Endothelial cell (in vitro differentiated cells): ENCODE results near the gene EOGT. TPM values are rescaled to one million over a fixed set of nuclear protein-coding genes. Genes with fewer than 3 reads are reported as not detected.

ENCODE experiments used
- DNase-seq: peaks from one replicate; pipeline ENCODE4 v3.0.0; 2021; ENCODE audit warnings: low spot score
- H3K27ac Mint-ChIP-seq: one replicate; pipeline ENCODE4 v1.8.0; 2021; ENCODE audit warnings: mixed read lengths, inconsistent platforms; ENCODE audit not compliant: unreplicated experiment
- H3K27me3 Mint-ChIP-seq: one replicate; pipeline ENCODE4 v1.8.0; 2021; ENCODE audit warnings: mild to moderate bottlenecking, moderate library complexity, mixed read lengths, inconsistent platforms; ENCODE audit not compliant: unreplicated experiment
- H3K36me3 Mint-ChIP-seq: one replicate; pipeline ENCODE4 v1.8.0; 2021; ENCODE audit warnings: mild to moderate bottlenecking, low read depth, mixed read lengths, inconsistent platforms; ENCODE audit not compliant: unreplicated experiment
- H3K4me1 Mint-ChIP-seq: one replicate; pipeline ENCODE4 v1.8.0; 2021; ENCODE audit warnings: mild to moderate bottlenecking, mixed read lengths, inconsistent platforms; ENCODE audit not compliant: unreplicated experiment
- H3K4me3 Mint-ChIP-seq: one replicate; pipeline ENCODE4 v1.8.0; 2021; ENCODE audit warnings: mild to moderate bottlenecking, mixed read lengths, inconsistent platforms; ENCODE audit not compliant: unreplicated experiment
- H3K9me3 Mint-ChIP-seq: one replicate; pipeline ENCODE4 v1.8.0; 2021; ENCODE audit warnings: mixed read lengths, inconsistent platforms; ENCODE audit not compliant: unreplicated experiment
- CTCF ChIP-seq: fragments of 200-600 bp; sonication (generic); IDR thresholded peaks from one replicate; pipeline ENCODE4 v1.5.0; 2021; ENCODE audit warnings: antibody characterized with exemption; ENCODE audit not compliant: unreplicated experiment
- total RNA-seq: library from RNA; stranded (reverse); fragmentation: NEBNext Ultra II Directional; extraction: Animal tissue kit (Norgen Biotek cat#: 25700); gene quantifications from one replicate; pipeline ENCODE4 v1.2.1, GENCODE V29; 2021; ENCODE audit not compliant: unreplicated experiment

EOGT gene
- total RNA-seq, 1 donor from 2014 or later = 165 TPM

GRCh38 chr3:68963376-68963775 lies 50.1 kb downstream of the EOGT start:
- Mint-ChIP-seq H3K36me3 (no peaks in the 10 kb centered on the region), H3K4me3 (no peak overlapping the region), H3K4me1 (no peaks in the 10 kb centered on the region), H3K27me3 (no peaks in the 10 kb centered on the region), H3K27ac (no peak overlapping the region), H3K9me3 (no peaks in the 10 kb centered on the region)
- DNase-seq = no peak
- no peak for TF ChIP-seq CTCF

GRCh38 chr3:68958932-68959331 lies 54.6 kb downstream of the EOGT start:
- Mint-ChIP-seq H3K27me3 (peaks cover 1% of the 10 kb centered on the region), H3K36me3 (no peaks in the 10 kb centered on the region), H3K4me1 (peaks cover 10% of the 10 kb centered on the region), H3K27ac (no peak overlapping the region), H3K4me3 (no peak overlapping the region), H3K9me3 (no peaks in the 10 kb centered on the region)
- TF ChIP-seq CTCF = no peak
- DNase-seq = no peak

- DNase-seq = no peak
- H3K27me3 Mint-ChIP-seq = peaks cover 1% of the 10 kb centered on the region
- TF ChIP-seq CTCF = no peak
- H3K9me3 Mint-ChIP-seq = no peaks in the 10 kb centered on the region
- H3K4me3 Mint-ChIP-seq = no peak overlapping the region
- no peak overlapping the region for H3K27ac Mint-ChIP-seq
- peaks cover 19% of the 10 kb centered on the region for H3K4me1 Mint-ChIP-seq
- no peaks in the 10 kb centered on the region for H3K36me3 Mint-ChIP-seq
Measured at GRCh38 chr3:68957895-68958294, 55.6 kb downstream of the EOGT start.

- Mint-ChIP-seq H3K9me3 (no peaks in the 10 kb centered on the region), H3K4me3 (no peak overlapping the region), H3K27me3 (peaks cover 1% of the 10 kb centered on the region), H3K27ac (peak overlapping the region; percentile 82), H3K4me1 (peaks cover 21% of the 10 kb centered on the region), H3K36me3 (no peaks in the 10 kb centered on the region)
- TF ChIP-seq CTCF = no peak
- DNase-seq = no peak
Measured at GRCh38 chr3:68953816-68954444, 59.6 kb downstream of the EOGT start.

- DNase-seq = no peak
- Mint-ChIP-seq H3K27ac (no peak overlapping the region), H3K4me3 (no peak overlapping the region), H3K9me3 (no peaks in the 10 kb centered on the region), H3K36me3 (no peaks in the 10 kb centered on the region), H3K4me1 (peaks cover 3% of the 10 kb centered on the region), H3K27me3 (no peaks in the 10 kb centered on the region)
- TF ChIP-seq CTCF = no peak
Measured at GRCh38 chr3:68945225-68945624, 68.3 kb downstream of the EOGT start.
